NCI-H1436 treated with DMSO at 0.1 percent for 48 hours (cell line): Measurements from ENCODE around the gene H2BK1.

Source experiments
- DNase-seq: peaks from one replicate; lab custom pipeline; 2025; lab: John Stamatoyannopoulos, UW

H2BK1 gene

DNA sequence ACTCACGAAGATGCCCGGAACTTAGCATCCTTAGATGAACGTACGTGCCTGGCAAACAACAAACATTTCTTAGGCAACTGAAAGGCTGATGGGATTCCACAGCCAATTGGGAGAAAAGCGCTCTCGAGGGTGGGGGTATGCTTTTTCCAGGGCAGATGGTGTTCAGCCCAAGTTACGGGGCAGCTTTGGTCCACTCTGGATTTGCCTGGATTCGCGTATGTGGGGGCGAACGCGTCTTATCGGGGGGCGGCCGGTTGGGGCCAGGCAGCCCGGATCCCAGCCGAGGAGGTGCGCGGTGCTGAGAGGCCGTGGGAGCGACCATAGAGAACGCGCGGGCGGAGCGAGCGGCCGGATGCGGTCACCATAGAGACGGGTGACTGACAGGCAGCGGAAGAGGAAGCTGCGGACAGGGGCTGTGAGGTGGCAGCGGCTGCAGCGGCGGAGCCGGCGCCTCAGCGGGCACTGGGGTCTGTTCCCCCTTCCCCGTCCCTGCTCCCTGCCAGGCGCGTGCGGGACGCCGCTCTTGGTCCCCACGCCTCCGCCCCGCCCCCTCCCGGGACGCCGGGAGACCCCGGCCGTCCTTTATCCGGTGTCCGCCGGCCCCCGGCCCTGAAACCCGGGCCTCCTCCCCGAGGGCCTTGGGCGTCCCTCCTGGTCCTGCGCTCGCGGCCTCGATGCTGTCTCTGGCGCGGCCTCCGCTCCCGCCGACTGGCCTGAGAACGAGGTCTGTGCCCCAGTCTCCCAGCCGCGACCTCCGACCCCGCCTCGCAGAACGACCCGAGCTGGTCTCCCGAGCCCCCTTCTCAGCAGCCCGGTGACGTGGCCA, 22.0 kb upstream of the H2BK1 start, which contains the start of gene CHPF2:
TSS of gene CHPF2 (plus strand) at position 393 of the 826 bp plus-strand sequence. CDS start 1,529 bp downstream, outside the sequence.
- DNase-seq: no peak

DNA sequence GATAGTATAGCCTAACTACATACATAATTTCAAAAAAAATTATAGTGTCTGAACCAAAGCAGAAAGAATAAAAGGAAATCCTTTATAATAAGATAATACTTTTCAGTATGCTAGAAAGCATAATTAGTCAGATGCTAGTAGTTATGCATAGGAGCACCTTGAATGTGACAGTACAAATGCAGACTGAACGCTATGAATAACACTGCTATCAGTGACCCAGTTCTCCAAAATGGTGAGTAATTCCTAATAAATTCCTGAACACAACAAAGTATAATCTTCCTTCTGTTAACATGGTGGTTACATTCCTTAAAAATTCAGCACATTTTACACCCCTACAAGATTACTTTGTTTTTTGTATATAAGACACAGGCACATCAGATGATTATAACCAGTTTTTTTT, 20.8 kb upstream of the H2BK1 start:
- DNase-seq: no peak

DNA sequence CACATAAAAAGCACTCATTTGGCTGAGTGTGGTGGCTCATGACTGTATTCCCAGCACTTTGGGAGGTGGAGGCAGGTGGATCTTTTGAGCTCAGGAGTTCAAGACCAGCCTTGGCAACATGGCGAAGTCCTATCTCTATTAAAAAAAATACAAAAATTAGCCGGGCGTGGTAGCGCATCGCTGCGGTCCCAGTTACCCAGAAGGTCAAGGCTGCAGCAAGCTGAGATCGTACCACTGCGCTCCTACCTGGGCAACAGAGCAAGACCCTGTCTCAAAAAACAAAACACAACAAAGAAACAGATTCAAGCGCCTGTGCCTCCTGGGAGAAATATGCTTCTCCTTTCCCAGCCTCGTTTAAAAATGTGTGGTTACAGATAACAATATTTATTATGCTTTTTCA, 19.0 kb upstream of the H2BK1 start:
- no peak for DNase-seq

DNA sequence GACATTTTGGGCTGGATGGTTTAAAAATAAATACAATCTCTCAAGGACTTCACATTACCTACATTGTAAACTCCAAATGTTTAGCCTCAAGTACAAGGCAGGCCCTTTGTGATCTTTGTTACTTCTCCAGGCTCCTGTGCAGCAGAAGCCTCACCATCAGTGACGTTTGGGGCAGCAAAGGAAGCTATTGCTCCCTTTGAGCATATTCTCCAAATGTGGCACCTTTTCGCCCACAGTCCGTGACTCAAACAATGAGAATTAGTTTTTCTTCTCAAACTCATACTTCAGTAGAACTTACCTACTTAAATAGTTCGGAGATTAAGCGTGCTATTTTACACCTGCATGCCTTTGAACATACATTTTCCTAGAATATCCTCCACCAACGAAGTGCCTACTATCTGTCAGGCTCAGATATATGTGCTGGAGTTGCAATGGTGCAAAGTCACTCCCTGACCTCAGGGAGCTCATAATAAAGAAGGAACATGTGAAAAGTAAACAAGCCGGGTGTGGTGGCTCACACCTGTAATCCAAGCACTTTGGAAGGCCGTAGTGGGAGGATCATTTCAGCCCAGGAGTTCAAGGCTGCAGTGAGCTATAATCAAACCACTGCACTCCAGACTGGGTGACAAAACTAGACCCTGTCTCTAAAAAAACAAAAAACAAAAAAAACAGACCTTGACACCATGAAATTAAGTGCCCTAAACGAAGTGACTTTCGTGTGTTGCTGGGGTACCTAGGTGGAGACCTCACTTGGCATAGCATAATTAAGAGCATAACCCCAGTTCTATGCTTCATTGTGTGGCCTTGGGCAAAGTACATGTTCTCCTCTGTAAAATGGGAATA, 18.0 kb upstream of the H2BK1 start:
- DNase-seq: no peak

DNA sequence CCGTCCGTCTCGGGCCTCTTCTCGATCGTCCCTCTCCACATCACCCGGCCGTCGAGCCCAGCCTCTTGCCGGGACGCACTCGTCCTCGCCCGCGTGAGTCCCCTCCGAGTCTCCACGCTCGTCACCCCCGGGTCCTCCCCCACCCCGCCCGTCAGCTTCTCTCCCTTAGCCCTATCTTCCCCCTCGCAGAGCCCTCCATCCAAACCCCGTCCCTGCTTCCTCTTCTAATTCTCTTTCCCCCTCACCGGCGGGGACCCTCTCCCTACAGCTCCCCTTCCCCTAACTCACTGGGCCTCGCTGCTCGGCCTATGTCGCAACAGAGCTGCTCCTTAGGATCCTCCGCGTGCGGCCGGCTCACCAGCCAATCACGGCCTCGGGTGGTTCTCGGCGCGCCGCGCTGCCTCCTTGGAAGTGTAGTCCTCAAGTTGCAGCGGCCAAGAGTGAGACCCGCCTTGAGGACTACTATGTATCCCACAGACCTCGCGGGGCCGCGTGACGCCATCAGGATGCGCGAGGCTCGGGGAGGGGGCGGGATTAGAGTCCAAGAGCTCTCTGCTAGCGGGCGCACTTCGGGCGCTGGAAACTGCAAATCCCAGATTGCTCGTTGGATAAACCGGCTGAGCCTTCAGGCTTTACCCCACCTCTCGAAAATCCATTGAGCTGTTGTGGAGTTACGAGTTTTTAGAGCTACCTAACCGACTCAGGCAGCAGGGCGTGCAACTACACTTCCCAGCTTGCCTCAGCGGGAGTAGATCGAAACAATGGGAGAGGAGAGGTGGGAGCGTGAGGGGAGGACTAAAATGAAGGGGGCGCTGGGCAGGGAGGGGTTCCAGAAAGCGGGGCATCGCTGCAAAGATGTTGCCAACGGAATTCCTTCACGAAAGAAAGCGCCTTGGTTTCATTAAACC, 16.8 kb upstream of the H2BK1 start, which contains the start of gene ABCF2:
TSS of gene ABCF2 (minus strand) at position 331 of the 908 bp plus-strand sequence. CDS start 747 bp downstream, outside the sequence.
- peak; percentile 77 for DNase-seq

DNA sequence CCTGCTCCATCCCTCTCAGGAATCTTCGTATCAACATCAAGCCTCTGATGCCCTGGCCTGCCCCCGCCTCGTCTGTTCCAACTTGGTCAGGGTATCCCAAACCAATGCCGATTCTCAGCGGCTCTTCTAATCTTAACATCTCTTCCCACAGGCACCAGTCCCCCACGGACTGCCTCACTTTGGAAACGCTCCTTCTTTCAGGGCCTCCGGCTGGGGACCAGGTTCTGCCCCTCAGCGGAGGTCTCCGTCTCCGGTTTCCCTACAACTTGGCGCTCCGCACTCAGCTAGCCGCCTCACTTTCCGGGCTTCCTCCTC, 16.2 kb upstream of the H2BK1 start:
- no peak for DNase-seq

DNA sequence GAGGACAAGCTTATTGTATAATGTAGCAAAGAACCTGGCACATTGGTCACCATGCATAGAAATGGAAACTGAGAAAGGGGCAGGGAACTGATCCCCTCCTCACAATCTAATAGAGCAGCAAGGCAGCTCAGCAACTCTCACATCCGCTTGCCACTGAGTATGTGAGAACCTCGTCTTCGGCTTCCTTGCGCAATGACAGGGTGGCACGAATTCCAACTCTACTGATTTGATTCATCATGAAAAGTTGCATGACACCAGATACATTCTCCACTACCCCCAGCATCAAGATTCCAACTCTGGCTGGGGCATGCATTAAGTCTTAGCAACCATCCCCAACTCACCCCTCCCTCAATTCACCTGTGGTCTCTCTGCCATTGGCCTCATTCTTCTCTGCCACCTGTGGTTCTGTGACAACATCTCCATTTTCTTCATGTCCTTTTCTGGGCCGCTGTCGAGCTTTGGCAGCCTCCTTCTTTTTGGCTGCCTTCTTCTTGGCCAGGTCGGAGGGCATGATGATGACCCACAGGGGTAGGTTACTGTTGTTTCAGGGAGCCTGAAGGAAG, 15.7 kb upstream of the H2BK1 start:
- DNase-seq: no peak

DNA sequence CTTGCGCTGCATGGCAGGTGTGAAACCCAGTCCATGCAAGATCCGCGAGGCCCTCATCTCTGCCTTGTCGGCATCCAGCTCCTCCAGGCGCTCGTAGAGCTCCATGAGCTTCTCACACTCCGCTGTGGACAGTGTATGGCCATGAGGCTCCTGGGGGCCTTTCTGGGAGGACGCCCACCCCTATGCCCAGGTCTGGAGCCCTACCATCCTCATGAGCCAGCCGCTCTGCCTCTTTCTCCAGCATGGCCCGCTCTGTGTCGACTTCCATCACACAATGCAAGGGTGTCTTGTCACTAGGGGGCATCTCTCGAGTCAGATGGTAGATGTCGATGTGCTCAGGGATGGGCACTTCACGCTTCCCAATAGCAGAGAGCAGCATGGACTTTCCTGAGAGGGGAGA, 13.4 kb upstream of the H2BK1 start:
- DNase-seq: no peak

DNA sequence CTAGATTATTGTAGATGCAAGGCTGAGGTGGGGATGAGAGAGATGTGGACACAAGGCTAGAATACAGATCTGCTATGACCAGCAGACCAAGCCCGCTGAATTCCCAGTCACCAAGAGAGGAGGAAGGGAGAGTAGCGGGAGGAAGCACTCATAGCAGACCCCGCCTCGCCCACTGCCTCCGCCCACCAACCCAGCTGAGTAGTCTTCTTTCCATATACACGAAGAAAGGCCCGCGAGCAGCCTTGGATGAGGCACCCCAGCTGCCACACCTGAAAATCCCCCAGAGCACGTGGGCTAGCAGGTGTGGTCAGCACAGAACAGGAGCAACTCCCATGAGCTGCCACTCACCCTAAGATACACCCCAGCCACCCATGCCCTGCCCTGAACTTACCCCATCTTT, 7.9 kb upstream of the H2BK1 start:
- DNase-seq: no peak

DNA sequence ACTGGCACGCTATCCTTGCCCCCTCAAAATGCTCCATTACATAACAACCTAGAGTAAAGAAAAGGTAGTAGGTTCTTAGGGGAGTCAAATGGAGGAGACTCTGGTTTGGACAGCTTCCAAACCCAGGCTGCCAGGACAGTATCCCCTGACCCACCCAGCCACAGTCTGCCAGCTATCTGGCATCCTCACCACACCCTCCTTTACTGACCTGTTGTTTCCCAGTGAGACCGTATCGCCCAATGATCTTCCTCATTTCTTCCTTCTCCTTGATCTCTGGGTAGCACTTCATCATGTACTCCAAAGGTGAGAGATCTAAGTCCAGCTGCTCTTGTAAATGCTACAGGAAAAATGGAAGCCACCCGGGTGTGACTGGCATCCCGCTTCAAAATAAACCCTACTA, 5.1 kb upstream of the H2BK1 start:
- DNase-seq: no peak

DNA sequence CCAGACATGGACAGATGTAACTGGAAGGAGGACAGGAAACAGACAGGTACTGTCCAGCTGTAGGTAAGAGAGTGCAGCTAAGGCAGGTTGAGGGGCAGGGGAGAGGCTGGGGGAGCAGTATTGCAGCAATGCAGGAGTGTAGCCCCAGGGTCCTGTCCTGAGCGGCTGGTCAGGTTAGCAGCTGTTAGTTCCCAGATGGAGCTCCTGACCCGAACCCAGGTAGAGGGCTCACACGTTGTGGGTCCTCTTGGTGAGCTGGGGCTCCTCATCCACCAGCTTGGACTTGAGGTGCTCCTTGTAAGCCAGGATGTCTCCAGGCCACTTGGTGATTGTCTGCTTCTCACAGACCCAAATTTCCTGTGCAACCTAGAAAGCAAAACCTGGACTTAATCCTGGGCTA, 3.5 kb upstream of the H2BK1 start:
- DNase-seq: no peak

DNA sequence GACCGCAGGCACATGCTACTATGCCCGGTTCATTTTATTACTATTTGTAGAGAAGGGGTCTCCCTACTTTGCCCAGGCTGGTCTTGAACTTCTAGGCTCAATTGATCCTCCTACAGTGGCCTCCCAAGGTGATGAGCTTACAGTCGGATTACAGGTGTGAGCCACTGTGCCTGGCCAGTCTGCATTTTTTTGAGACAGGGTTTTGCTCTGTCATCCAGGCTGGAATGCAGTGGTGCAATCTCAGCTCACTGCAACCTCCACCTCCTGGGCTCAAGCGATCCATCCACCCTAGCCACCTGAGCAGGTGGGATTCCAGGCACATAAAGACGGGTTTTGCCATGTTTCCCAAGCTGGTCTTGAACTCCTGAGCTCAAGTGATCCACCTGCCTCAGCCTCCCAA, 2.3 kb upstream of the H2BK1 start:
- DNase-seq: no peak

DNA sequence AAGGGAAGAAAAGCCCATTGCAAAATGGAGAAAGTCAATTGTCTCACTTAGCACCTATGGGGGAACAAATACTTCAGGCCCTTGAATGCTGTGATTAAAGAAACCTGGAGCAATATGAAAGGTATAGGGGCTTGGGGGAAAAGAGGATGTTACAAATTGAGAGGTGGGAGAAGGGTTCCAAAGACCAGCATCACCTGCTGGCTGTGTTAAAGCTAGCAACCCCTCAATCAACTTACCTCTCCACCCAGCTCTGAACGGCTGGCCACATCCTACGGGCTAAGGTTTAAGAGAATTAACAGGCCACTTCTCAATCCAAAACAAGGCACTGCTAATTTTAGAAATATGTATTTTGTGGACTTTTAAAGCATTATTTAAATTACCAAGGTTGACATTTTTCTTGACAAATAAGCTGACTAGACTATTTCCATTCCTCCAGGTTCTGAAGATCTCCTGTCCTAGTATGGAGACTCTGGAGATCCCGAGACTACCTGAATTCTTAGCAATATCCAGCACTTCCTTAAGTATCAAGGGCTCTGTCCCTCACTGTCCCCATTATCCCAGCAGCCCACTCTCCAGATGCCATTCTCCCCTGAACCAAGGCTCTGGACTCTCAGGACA, 976 bp upstream of the H2BK1 start:
- no peak for DNase-seq

DNA sequence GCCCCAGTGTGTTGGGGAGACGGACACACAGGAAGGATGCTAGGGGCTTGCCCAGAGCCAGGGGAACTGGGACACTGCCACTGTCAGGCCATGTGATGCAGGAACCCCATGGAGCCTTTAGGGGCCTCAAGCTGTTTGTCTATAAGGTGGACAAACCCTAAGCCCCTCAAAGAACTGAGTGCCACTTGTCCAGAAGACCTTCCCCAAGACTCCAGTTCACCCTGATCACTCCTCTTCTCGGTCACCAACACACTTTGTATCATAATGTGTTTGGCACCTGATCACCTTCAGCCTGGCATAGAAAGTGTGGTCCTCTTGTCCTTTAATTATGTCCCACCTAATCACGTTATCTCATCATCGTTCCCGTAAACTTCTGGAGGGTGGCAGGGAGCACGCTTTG, 700 bp downstream of the H2BK1 start:
- DNase-seq: no peak

DNA sequence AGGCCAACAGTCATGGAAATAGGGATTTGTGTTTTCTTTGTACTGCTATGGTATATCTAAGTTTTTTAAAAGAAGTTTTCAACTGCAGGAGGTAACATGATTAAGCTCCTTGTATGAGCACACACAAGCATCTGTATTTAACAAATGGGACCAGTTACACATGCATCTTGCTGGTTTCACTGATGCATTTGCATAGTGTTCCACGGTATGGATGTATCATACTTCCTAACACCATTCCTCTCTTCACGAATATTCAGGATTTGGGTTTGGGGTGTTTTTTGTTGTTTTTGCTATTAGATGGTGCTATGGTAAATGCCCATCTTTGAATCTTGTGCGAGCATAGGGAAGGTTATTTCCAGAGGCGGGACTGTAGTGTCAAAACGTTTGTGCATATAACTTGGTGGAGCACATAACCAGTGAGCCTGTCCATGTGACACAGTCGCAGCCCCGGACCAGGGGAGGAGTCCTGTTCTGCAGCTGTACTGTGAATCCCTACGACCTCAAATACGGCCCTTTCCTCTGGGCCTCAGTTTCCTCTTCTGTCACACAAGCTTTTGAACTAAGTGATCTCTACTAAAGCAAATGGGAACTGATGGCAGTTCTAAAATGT, 1.9 kb downstream of the H2BK1 start:
- DNase-seq: no peak

DNA sequence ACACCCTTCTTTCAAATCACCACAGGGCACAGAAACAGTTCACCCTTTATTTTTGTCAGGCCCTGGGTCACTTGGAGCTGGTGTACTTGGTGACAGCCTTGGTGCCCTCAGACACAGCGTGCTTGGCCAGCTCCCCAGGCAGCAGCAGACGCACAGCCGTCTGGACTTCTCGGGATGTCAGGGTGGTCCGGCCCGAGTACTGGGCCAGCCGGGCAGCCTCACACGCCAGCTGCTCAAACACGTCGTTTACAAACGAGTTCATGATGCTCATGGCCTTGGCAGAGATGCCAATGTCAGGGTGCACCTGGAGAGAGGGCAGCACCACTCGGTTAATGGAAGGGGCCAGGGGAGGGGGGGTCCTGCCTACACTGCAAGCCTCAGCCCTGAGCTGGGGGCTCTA, 2.5 kb downstream of the H2BK1 start:
- no peak for DNase-seq

DNA sequence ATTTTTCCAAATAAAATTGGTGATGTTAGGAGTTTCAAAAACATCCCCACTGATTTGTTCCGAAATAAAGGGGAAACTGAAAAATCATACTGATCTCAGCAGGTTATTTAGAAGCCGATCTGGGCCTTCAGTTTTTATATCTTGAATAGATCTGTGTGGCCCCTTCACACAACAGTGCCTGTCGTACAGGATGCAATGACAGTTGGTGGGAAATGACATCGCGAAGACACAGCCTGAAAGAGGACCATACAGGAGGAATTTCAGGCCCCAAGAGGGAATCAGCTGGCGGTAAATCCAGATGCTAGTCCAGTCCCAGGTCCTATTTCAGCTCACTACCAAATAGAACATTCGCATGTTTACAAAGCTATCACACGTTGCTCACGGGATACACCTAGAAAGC, 3.0 kb downstream of the H2BK1 start:
- DNase-seq: no peak

DNA sequence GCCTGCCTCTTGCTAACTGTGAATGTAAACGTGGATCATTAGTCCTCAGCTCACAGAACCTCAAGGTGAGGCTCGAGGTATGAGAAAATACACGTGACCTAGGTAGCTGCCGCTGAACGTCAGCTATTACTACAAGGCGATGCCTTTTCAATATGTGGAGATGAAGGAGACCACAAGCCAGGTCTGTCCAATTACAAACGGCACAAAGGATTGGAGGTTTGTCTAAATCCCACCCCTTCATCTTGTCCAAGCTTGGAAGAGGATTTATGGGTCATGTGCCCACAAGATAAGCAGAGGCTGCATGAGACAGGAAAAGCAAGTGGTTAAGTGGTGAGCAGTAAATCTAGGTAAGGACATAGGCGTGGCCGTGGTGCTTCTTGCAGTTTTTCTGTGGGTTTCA, 3.4 kb downstream of the H2BK1 start:
- no peak for DNase-seq

DNA sequence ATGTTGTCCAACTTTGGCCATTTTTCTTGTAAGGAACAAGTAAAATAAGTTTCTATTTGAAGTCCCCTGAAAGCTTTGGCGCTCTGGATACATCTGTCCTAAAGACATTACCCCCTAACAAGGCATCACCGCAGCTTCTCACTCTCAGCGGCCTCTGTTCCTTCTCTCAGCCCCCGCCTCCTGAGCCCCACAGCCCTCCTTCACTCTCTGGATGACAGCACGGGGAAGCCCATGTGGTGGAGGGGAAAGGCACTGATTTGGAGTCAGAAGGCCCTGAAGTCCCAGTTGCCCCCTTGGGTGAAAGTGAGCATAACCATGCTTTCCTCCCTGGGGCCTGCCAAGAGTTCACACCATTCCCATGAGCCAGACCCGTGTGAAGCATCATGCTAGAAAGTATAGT, 4.6 kb downstream of the H2BK1 start:
- DNase-seq: no peak

DNA sequence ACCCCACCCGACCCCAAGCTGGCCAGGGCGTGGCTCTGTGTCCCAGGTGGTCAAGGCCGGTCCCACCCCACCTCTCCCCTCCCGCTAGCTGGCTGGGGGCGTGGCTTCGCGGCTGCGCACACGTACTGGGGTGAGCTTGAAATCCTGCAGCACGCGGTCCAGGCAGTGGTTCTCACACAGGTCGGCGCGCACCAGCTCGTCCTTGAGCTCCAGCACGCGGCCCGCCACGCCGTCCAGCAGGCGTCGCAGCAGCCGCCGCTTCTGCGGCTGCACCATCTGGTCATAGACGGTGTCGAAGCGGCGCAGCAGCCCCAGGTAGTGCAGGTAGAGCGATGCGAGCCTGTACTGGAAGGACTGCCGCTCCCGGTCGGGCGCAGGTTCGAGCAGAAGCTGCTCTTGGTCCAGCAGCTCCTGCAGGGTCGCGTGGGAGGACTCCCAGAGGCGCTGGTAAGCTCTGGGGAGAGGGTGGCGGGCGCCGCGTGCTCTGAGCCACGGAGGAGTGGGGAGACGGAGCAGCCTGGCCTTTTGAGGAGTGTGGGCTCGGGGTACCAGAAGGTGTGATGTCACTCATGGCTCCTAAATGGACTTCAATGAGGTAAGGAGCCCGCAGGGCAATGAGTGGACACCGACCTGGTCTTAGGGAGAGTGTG, 5.8 kb downstream of the H2BK1 start:
- no peak for DNase-seq

DNA sequence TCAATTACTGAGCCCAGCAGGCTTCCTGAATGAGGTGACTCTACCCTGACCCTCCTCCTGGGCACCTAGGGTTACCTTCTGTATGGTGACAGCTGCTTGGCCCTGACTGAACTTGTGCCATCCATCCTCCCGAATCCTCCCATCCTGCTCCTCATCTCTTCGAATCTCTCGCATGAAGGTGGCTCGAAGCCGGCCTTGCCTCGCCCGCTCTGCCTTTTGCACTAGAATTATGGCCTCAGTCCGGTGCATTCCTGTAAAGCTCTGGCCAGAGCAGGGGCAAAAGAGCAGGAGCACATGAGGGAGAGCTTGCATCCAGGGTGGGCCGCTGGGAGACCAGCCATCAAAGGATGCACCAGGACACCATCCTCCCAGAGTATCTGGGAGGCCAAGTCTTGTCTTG, 7.5 kb downstream of the H2BK1 start:
- no peak for DNase-seq
